HepG2 (cell line): ENCODE measurements around the gene SRGAP3. TPM values are rescaled to one million over a fixed set of nuclear protein-coding genes. Genes with fewer than 3 reads are reported as not detected.

Experiments
- ATAC-seq: fragments of 200-7000 bp; cut with Tn5 transposase; 3 replicates; pipeline ENCODE4 v1.9.1; 2020; ENCODE audit warnings: mild to moderate bottlenecking, moderate library complexity
- BruUV-seq: library from RNA; stranded (reverse); fragments of 400-500 nt; replicated peaks from 2 replicates; lab custom pipeline; 2021; lab: Mats Ljungman, UMichigan
- CTCF ChIA-PET: fragments of 300-600 bp; formaldehyde crosslinking; extraction: SDS; loops from one replicate; lab custom pipeline; 2021; ENCODE audit warnings: low total read pairs, inconsistent platforms, low intra/inter-chr PET ratio; lab: Yijun Ruan, JAX
- POLR2A ChIA-PET: fragments of 350-600 bp; sonication (Branson Sonifier 250); formaldehyde crosslinking; loops from one replicate; lab custom pipeline; 2020; ENCODE audit warnings: antibody characterized with exemption, inconsistent platforms; lab: Yijun Ruan, JAX
- DNase-seq: peaks from one replicate; pipeline ENCODE4 v3.0.0-alpha.2; 2015; ENCODE audit warnings: low spot score
- FAIRE-seq: peaks from 3 replicates; lab custom pipeline; 2011; peaks lifted over from hg19 to GRCh38; lab: Jason Lieb, UNC
- H2AFZ ChIP-seq: one replicate; pipeline ENCODE4 v1.6.1; 2011; ENCODE audit warnings: low read length, inconsistent platforms
- H3K27ac ChIP-seq: fragments of 300-600 bp; 3 replicates; pipeline ENCODE4 v1.8.0; 2011; ENCODE audit warnings: mixed run types, mild to moderate bottlenecking, mixed read lengths, low read length, inconsistent platforms; ENCODE audit not compliant: insufficient read depth; ENCODE audit errors: extremely low read length
- H3K27me3 ChIP-seq, 2 experiments: fragments of 200-600 bp in 1 of 2; 2 replicates in 1 of 2; 3 replicates in 1 of 2; pipeline versions ENCODE4 v1.6.0 to v1.8.0; 2011; ENCODE audit warnings: low read length in 2 of 2, mild to moderate bottlenecking in 2 of 2, moderate library complexity in 2 of 2, inconsistent platforms in 1 of 2; ENCODE audit not compliant: insufficient read depth in 2 of 2, control insufficient read depth in 1 of 2
- H3K36me3 ChIP-seq, 2 experiments: fragments of 200-600 bp in 1 of 2; replicated peaks in 1 of 2; 2 replicates in 1 of 2; 3 replicates in 1 of 2; pipeline versions ENCODE4 v1.5.1 to v1.8.0; 2011; ENCODE audit warnings: low read length in 2 of 2, inconsistent platforms in 1 of 2; ENCODE audit not compliant: insufficient read depth in 2 of 2, control insufficient read depth in 1 of 2
- H3K4me1 ChIP-seq: 2 replicates; pipeline ENCODE4 v1.5.1; 2012; ENCODE audit warnings: low read length, inconsistent platforms; ENCODE audit not compliant: insufficient read depth
- H3K4me2 ChIP-seq: 2 replicates; pipeline ENCODE4 v1.6.0; 2011; ENCODE audit warnings: low read depth, low read length, inconsistent platforms
- H3K4me3 ChIP-seq, 3 experiments: fragments of 200-600 bp in 1 of 3; sonication (generic), shearing (Covaris generic) in 1 of 3; replicated peaks in 1 of 3; 2 replicates each; pipeline ENCODE4 v1.5.1; 2011 to 2016; ENCODE audit warnings: low read length in 3 of 3, inconsistent platforms in 2 of 3, low read depth in 2 of 3, mild to moderate bottlenecking in 2 of 3, control low read depth in 1 of 3, mixed read lengths in 1 of 3; ENCODE audit not compliant: insufficient read depth in 1 of 3
- H3K79me2 ChIP-seq: one replicate; pipeline ENCODE4 v1.6.1; 2011; ENCODE audit warnings: low read length, inconsistent platforms; ENCODE audit not compliant: insufficient read depth
- H3K9ac ChIP-seq: 2 replicates; pipeline ENCODE4 v1.6.0; 2011; ENCODE audit warnings: mild to moderate bottlenecking, low read depth, low read length, inconsistent platforms; ENCODE audit not compliant: insufficient read depth
- H3K9me3 ChIP-seq: 2 replicates; pipeline ENCODE4 v1.5.1; 2012; ENCODE audit warnings: mild to moderate bottlenecking, low read length
- H4K20me1 ChIP-seq: 2 replicates; pipeline ENCODE4 v1.6.0; 2011; ENCODE audit warnings: inconsistent platforms, mild to moderate bottlenecking, low read length, moderate library complexity; ENCODE audit not compliant: insufficient read depth
- GABPA ChIP-seq, 2 experiments: IDR thresholded peaks; 2 replicates each; pipeline ENCODE4 v1.6.1; 2011 to 2016; ENCODE audit warnings: low read depth in 2 of 2, low read length in 1 of 2, missing biosample characterization in 1 of 2, missing genetic modification characterization in 1 of 2
- HCFC1 ChIP-seq: fragments of 150-350 bp; IDR thresholded peaks from 2 replicates; pipeline ENCODE4 v1.6.1; 2014; ENCODE audit warnings: low read depth, low read length
- PLRG1 ChIP-seq: fragments of 450-650 bp; conservative IDR thresholded peaks from 2 replicates; pipeline ENCODE4 v1.6.1; 2016
- RFXANK ChIP-seq: IDR thresholded peaks from 2 replicates; pipeline ENCODE4 v1.6.1; 2016
- SIX4 ChIP-seq: sonication (generic); formaldehyde crosslinking; IDR thresholded peaks from 2 replicates; pipeline ENCODE4 v1.4.0; 2020; ENCODE audit warnings: missing genetic modification reagents
- SKI ChIP-seq: fragments of 450-650 bp; IDR thresholded peaks from one replicate; pipeline ENCODE4 v1.6.1; 2018; ENCODE audit warnings: mild to moderate bottlenecking; ENCODE audit not compliant: partially characterized antibody
- THAP11 ChIP-seq: IDR thresholded peaks from 2 replicates; pipeline ENCODE4 v1.6.1; 2016; ENCODE audit warnings: missing biosample characterization, missing genetic modification reagents
- THRA ChIP-seq: sonication (generic); formaldehyde crosslinking; IDR thresholded peaks from 2 replicates; pipeline ENCODE4 v1.4.0; 2020; ENCODE audit warnings: missing genetic modification reagents, borderline replicate concordance
- USF2 ChIP-seq, 2 experiments: sonication (generic) in 1 of 2; formaldehyde crosslinking in 1 of 2; IDR thresholded peaks; 2 replicates each; pipeline versions ENCODE4 v1.5.1 to v1.6.1; 2011 to 2020; ENCODE audit warnings: borderline replicate concordance in 1 of 2, low read depth in 1 of 2, low read length in 1 of 2, mild to moderate bottlenecking in 1 of 2, missing genetic modification reagents in 1 of 2, moderate library complexity in 1 of 2
- ZNF207 ChIP-seq: fragments of 450-650 bp; IDR thresholded peaks from 2 replicates; pipeline ENCODE4 v1.6.1; 2016; ENCODE audit warnings: antibody characterized with exemption, borderline replicate concordance
- ZNF451 ChIP-seq: sonication (generic); formaldehyde crosslinking; IDR thresholded peaks from 2 replicates; pipeline ENCODE4 v1.5.0; 2020; ENCODE audit warnings: mild to moderate bottlenecking, missing genetic modification reagents
- ZNF580 ChIP-seq: IDR thresholded peaks from 2 replicates; pipeline ENCODE4 v1.6.1; 2016; ENCODE audit warnings: low read depth, borderline replicate concordance
- WGBS: methylation state at CpG from one replicate; pipeline ENCODE4 v1.1.6; 2017; ENCODE audit warnings: low lambda C conversion rate; 5-methylcytosine and 5-hydroxymethylcytosine counted together
- in situ Hi-C: cut with HindIII; loops from 2 replicates; pipeline ENCODE4 v1.10.0; 2017; ENCODE audit warnings: low pct_unique_long_range_greater_than_20kb; ENCODE audit not compliant: extremely low pct_ligation_motif_present
- intact Hi-C: fragments of 100-400 bp; cut with micrococcal nuclease; formaldehyde crosslinking; loops from one replicate; pipeline ENCODE4 v1.10.0; 2022; ENCODE audit not compliant: unreplicated experiment
- polyA plus RNA-seq, 8 experiments: library from polyadenylated mRNA; depleted of rRNA in 3 of 8; stranded (reverse) in 7 of 8; unstranded in 1 of 8; fragments of >200 nt; fragmentation: Illumina TruSeq in 4 of 8; extraction: Trizol in 4 of 8; gene quantifications; 2 replicates each; pipeline versions ENCODE4 v1.2.1 to v1.2.3, GENCODE V29; 2011 to 2016; ENCODE audit warnings: low read depth in 4 of 8, missing spikeins in 1 of 8, mixed read lengths in 1 of 8; ENCODE audit not compliant: insufficient read depth in 1 of 8
- total RNA-seq, 5 experiments: library from RNA; depleted of rRNA; stranded (reverse); fragments of >200 nt; fragmentation: Illumina TruSeq; extraction: Trizol; gene quantifications; 2 replicates each; pipeline ENCODE4 v1.2.3, GENCODE V29; 2016; ENCODE audit warnings: low read depth in 1 of 5

Gene SRGAP3
- total and polyA plus RNA-seq, 2 of the 13 experiments (the other 11 are each of a cell fraction or from before 2014, with no cell fraction given), result 1.2 to 1.4 TPM

GRCh38 chr3:9178697-9179096, 70.7 kb downstream of the SRGAP3 start:
- ChIA-PET POLR2A (no interaction called here), CTCF (no interaction called here)
- Histone ChIP-seq H3K27me3 (no peaks in the 10 kb centered on the region; a peak in 2 of 5 replicates), H3K27ac (no peak overlapping the region), H3K79me2 (no peaks in the 10 kb centered on the region), H3K4me3 (no peak overlapping the region), H3K9me3 (no peaks in the 10 kb centered on the region), H3K36me3 (no peaks in the 10 kb centered on the region), H3K4me2 (no peak overlapping the region), H3K4me1 (peaks cover 3% of the 10 kb centered on the region; the same call in 1 of the 2 replicates), H4K20me1 (no peaks in the 10 kb centered on the region), H2AFZ (no peak overlapping the region), H3K9ac (no peak overlapping the region)
- FAIRE-seq (no peak), DNase-seq (no peak), ATAC-seq (no peak)
- TF ChIP-seq THAP11 (CRISPR knock-in tag) (no peak), ZNF580 (CRISPR knock-in tag) (no peak), ZNF207 (no peak), PLRG1 (no peak), GABPA (IDR thresholded peaks at IDR 0.05; ENCODE audit: low read depth, low read length) (no peak), GABPA (CRISPR knock-in tag; IDR thresholded peaks at IDR 0.05; ENCODE audit: low read depth) (no peak), SKI (no peak), USF2 (IDR thresholded peaks at IDR 0.05; ENCODE audit: low read depth, low read length) (no peak), USF2 (CRISPR knock-in tag; IDR thresholded peaks at IDR 0.05; ENCODE audit: borderline replicate concordance) (no peak), HCFC1 (no peak), RFXANK (CRISPR knock-in tag) (no peak), THRA (CRISPR knock-in tag) (no peak), ZNF451 (CRISPR knock-in tag) (no peak), SIX4 (CRISPR knock-in tag) (no peak)
- intact Hi-C loops, result no loop called here
- BruUV-seq, result no TSS peak
- in situ Hi-C loops, result no loop called here
- WGBS, result 58% methylated on average over 6 of the region's 6 CpGs
